Upper lobe of left lung (tissue), 4 donors: ENCODE results near the gene AFG3L2.

Source experiments
- EP300 ChIP-seq, 4 donors: sonication (generic); formaldehyde crosslinking; IDR thresholded peaks; one replicate each; pipeline ENCODE4 v1.5.1; 2017; ENCODE audit warnings: antibody characterized with exemption in 4 of 4, control low read depth in 2 of 4
- POLR2A ChIP-seq, 4 donors: fragments of 450-650 bp; IDR thresholded peaks; one replicate each; pipeline ENCODE4 v1.5.1; 2016 to 2017; ENCODE audit warnings: antibody characterized with exemption in 4 of 4, mild to moderate bottlenecking in 2 of 4
- POLR2AphosphoS5 ChIP-seq, 2 donors: sonication (generic); formaldehyde crosslinking; IDR thresholded peaks; one replicate each; pipeline ENCODE4 v1.5.1; 2017; ENCODE audit warnings: antibody characterized with exemption in 2 of 2
- TF ChIP-seq, protein P1 (sequence below), 6 experiments: fragments of 450-650 bp in 4 of 6; fragments of 200-600 bp in 2 of 6; sonication (generic) in 2 of 6; IDR thresholded peaks; one replicate each; pipeline ENCODE4 v1.5.1; 2016 to 2019; ENCODE audit warnings: antibody characterized with exemption in 6 of 6

DNA sequence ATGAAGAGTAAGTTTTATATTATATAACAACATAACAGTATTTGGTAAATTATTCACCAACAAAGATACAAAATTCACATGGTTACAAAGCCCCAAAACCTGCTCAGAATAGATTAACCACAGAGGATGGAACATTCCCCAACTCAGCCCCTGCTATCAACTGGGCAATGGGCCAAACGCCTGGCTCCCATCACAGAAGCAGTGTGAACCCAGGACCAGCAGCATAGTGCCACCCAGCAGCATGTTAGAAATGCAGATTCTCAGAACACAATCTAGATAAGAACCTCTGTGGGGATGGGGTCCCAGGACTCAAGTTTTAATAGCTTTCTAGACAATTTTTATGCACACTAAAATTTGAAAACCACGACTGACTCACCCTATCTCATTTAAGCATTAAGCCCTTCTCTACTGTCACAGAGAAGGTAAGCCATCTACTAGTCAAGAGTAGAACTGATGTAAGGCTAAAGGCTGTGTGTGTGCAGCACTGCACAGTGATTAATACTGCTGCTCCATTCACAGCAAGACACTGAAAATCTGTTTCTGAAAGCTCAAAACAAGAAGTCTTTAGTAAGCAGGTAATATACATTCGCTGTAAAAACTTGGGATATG lies 15.2 kb downstream of the AFG3L2 start:
- TF ChIP-seq, protein P1, sequence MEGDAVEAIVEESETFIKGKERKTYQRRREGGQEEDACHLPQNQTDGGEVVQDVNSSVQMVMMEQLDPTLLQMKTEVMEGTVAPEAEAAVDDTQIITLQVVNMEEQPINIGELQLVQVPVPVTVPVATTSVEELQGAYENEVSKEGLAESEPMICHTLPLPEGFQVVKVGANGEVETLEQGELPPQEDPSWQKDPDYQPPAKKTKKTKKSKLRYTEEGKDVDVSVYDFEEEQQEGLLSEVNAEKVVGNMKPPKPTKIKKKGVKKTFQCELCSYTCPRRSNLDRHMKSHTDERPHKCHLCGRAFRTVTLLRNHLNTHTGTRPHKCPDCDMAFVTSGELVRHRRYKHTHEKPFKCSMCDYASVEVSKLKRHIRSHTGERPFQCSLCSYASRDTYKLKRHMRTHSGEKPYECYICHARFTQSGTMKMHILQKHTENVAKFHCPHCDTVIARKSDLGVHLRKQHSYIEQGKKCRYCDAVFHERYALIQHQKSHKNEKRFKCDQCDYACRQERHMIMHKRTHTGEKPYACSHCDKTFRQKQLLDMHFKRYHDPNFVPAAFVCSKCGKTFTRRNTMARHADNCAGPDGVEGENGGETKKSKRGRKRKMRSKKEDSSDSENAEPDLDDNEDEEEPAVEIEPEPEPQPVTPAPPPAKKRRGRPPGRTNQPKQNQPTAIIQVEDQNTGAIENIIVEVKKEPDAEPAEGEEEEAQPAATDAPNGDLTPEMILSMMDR (IDR thresholded peaks at IDR 0.05) = no peak
- no peak for TF ChIP-seq POLR2A (IDR thresholded peaks at IDR 0.05)
- TF ChIP-seq POLR2AphosphoS5 (IDR thresholded peaks at IDR 0.05) = no peak
- no peak for TF ChIP-seq EP300 (IDR thresholded peaks at IDR 0.05)
